WI38 (cell line): ENCODE measurements around the gene CCN6.
"Not testable (repeated sequence)": the region's sequence is repeated elsewhere in the genome, so short reads cannot be mapped to it uniquely, and the experiment has no call there.

Experiments used
- H3K4me3 ChIP-seq: 2 replicates; pipeline ENCODE4 v1.5.1; 2011; ENCODE audit warnings: low read depth, mild to moderate bottlenecking, control low read depth, low read length
- TF ChIP-seq, protein P1 (sequence below): IDR thresholded peaks from 2 replicates; pipeline ENCODE4 v1.5.1; 2012; ENCODE audit warnings: low read depth, mild to moderate bottlenecking, control low read depth, low read length

Gene CCN6

DNA sequence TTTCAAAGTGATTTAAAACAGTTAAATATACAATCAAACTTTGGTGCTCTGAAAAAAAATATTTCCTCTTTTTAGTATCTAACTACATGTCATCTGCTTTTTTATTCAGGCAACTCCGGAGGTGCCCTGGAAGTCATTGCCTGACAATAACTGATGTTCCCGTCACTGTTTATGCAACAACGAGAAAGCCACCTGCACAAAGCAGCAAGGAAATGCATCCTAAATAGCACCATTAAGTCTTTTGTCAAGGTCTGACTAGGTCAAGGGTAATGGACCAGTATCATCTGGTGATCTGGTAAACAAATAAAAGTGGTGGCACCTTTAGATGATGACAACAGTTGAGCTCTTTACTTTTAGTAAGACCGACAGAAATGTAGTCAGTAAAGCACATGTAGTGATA, 46.7 kb downstream of the CCN6 start:
- TF ChIP-seq, protein P1, sequence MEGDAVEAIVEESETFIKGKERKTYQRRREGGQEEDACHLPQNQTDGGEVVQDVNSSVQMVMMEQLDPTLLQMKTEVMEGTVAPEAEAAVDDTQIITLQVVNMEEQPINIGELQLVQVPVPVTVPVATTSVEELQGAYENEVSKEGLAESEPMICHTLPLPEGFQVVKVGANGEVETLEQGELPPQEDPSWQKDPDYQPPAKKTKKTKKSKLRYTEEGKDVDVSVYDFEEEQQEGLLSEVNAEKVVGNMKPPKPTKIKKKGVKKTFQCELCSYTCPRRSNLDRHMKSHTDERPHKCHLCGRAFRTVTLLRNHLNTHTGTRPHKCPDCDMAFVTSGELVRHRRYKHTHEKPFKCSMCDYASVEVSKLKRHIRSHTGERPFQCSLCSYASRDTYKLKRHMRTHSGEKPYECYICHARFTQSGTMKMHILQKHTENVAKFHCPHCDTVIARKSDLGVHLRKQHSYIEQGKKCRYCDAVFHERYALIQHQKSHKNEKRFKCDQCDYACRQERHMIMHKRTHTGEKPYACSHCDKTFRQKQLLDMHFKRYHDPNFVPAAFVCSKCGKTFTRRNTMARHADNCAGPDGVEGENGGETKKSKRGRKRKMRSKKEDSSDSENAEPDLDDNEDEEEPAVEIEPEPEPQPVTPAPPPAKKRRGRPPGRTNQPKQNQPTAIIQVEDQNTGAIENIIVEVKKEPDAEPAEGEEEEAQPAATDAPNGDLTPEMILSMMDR: no peak
- H3K4me3 ChIP-seq: no peak overlapping the region

DNA sequence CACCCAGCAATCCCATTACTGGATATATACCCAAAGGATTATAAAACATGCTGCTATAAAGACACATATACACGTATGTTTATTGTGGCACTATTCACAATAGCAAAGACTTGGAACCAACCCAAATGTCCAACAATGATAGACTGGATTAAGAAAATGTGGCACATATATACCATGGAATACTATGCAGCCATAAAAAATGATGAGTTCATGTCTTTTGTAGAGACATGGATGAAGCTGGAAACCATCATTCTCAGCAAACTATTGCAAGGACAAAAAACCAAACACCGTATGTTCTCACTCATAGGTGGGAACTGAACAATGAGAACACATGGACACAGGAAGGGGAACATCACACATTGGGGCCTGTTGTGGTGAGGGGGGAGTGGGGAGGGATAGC, 52.1 kb downstream of the CCN6 start:
- not testable (repeated sequence) for H3K4me3 ChIP-seq

DNA sequence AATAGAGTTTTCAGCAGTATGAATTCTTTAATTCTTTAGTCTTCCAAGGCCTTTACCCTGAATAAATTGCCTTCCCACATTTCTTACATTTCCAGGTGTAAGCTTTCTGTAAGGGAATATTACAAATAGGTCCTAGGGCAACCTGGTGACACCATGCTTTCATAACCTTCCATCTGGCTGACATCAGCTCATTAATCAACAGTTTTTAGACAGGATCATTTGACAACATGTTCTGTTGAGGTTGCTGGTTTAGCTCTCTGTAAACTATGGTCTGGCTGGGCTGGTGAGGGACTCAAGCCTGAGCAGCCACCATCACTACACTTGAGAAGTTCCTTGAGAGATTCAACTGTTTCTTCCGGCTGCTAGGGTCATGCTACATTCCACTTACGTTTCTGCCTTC, 52.7 kb downstream of the CCN6 start:
- TF ChIP-seq, protein P1: no peak
- no peak overlapping the region for H3K4me3 ChIP-seq

DNA sequence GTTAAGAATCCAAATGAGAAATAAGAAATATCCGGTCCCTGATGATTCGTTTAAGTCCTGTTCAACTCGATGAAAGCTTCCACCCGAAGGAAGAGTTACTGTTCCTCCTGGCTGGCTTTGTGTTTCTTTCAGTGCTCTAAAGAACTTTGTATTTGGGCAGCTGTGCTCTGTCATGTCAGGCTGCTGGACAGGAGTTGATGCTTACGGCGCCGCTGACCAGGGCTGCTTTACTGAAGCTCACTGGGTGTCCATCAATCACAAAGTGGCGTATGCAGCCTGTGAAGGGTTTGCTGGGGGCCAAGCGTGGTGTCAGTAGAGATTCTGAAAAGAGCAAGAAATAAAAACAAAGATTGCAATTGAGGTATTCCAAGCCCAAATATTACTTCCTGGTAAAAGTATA, 55.4 kb downstream of the CCN6 start:
- TF ChIP-seq, protein P1: no peak
- no peak overlapping the region for H3K4me3 ChIP-seq

DNA sequence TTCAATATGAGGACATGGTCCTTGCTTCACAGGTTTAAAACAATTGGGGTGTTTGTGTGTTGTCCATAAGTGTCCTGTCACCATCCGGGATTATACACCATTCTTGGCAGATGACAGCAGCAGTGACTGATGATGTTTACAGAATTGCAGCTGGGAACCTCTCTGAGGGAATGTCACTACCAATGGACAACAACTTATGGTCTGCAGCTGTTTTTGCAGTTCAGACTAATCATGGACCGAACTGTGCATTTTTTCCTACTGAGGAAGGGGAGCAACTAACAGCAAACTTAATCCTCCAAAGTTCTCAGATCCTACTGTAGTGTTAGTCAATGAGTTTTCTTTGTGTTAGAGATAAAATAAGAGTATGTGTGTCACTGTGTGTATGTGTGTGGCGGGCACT, 59.5 kb downstream of the CCN6 start:
- TF ChIP-seq, protein P1: no peak
- no peak overlapping the region for H3K4me3 ChIP-seq

DNA sequence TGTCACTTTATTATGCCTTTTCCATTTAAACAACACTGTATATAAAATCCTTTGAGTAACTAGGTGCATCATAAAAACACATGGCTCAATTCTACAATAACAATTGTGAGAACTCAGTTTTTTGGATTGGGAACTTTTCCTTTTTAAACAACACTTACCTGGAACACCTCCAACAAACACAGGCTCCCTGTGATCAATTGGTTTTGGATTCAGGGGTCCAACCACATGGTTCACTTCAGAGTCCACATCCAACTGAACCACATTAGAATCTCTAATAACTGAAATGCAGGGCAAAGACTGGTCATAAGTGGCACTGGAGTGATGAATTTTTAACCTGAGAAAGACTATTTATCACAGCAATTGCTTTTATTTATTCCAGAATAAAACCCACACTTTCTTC, 60.0 kb downstream of the CCN6 start:
- TF ChIP-seq, protein P1: no peak
- no peak overlapping the region for H3K4me3 ChIP-seq

DNA sequence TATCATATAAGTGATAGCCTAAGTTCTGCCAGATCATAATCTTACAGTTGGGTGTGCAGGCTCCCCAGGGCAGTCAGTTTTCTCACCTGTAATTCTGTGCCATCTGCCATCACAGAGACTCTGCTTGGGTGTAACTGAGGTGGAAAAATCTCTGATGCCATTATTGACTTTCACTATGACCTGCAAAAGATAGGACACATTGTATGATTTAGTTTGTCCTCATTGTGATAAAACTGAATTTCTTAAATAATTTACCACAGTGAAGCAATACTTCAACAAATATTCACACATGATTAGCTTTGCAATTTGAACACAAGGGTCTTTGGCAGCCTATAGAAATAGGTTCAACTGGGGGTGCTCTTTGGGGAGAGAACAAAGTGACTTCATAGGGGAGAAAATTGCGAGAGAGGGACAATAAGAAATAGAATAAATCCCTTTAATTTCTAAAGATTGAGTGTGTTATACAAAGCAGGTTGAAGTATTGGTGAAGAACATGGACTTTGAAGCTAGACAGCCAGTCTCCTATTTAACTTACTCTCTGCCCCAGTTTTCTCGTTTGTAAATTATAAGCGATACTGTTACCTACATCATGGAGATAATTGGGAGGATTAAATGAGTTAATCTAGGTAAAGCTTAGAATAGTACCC, 60.8 kb downstream of the CCN6 start:
- TF ChIP-seq, protein P1: no peak
- H3K4me3 ChIP-seq: no peak overlapping the region

DNA sequence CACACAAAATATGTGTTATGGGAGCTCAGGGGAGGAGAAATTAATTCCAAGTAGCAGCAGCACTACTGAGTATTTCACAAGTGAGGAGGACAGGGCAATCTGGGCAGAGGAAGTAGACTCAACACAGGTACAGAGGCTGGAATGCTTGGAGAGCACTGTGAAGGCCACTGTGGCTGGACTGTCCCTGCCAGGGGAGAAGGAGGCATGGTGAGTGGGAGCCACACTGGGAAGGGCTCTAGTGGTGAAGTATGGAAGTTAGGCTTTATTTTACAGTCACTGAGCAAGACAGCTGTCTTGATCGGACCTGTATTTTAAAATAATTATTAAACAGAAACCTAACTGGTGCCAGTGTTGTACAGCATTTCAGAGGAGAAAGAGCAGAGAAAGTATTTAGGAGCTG, 62.3 kb downstream of the CCN6 start:
- TF ChIP-seq, protein P1: no peak
- H3K4me3 ChIP-seq: no peak overlapping the region
